GM21737 (cell line): ENCODE measurements around the gene GAA.

ENCODE experiments used
- ATAC-seq: cut with Tn5 transposase; IDR thresholded peaks from one replicate; pipeline ENCODE4 v1.9.1; 2021; ENCODE audit warnings: mild to moderate bottlenecking, moderate library complexity; ENCODE audit not compliant: unreplicated experiment

Gene GAA

GRCh38 chr17:80102664-80103448 lies 1.5 kb downstream of the GAA start:
- no peak for ATAC-seq

- no peak for ATAC-seq
Measured at GRCh38 chr17:80103449-80104085, 2.2 kb downstream of the GAA start.

GRCh38 chr17:80104321-80104955 lies 3.1 kb downstream of the GAA start:
- ATAC-seq, result no peak

- ATAC-seq, result no peak
Measured at GRCh38 chr17:80104956-80105375, 3.6 kb downstream of the GAA start.

GRCh38 chr17:80105762-80106161 lies 4.4 kb downstream of the GAA start:
- no peak for ATAC-seq

GRCh38 chr17:80106176-80106575 lies 4.8 kb downstream of the GAA start:
- no peak for ATAC-seq

GRCh38 chr17:80106751-80107150 lies 5.4 kb downstream of the GAA start:
- no peak for ATAC-seq

- ATAC-seq, result no peak
Measured at GRCh38 chr17:80107231-80108021, 6.0 kb downstream of the GAA start.

GRCh38 chr17:80108036-80108971 lies 6.9 kb downstream of the GAA start:
- ATAC-seq, result no peak

GRCh38 chr17:80109066-80109660 lies 7.8 kb downstream of the GAA start:
- ATAC-seq, result no peak

GRCh38 chr17:80109713-80110446 lies 8.5 kb downstream of the GAA start:
- no peak for ATAC-seq

GRCh38 chr17:80110447-80110812 lies 9.0 kb downstream of the GAA start:
- no peak for ATAC-seq

- no peak for ATAC-seq
Measured at GRCh38 chr17:80110927-80111701, 9.7 kb downstream of the GAA start.

- ATAC-seq, result no peak
Measured at GRCh38 chr17:80111702-80112470, 10.5 kb downstream of the GAA start.

GRCh38 chr17:80112471-80113032 lies 11.2 kb downstream of the GAA start:
- ATAC-seq, result no peak

- ATAC-seq, result no peak
Measured at GRCh38 chr17:80113033-80113484, 11.7 kb downstream of the GAA start.

GRCh38 chr17:80114758-80115157 lies 13.4 kb downstream of the GAA start:
- no peak for ATAC-seq
